GM06990 (cell line): ENCODE results near the gene SNRNP35.
"Not testable (repeated sequence)": the region's sequence is repeated elsewhere in the genome, so short reads cannot be mapped to it uniquely, and the experiment has no call there.

Experiments used
- DNase-seq: peaks from one replicate; pipeline ENCODE4 v3.0.0-alpha.2; 2011; ENCODE audit not compliant: insufficient read length; ENCODE audit errors: extremely low read depth
- H3K27me3 ChIP-seq: replicated peaks from 2 replicates; pipeline ENCODE4 v1.6.0; 2011; ENCODE audit warnings: low read length; ENCODE audit not compliant: control insufficient read depth, insufficient read depth
- H3K36me3 ChIP-seq: 2 replicates; pipeline ENCODE4 v1.5.1; 2011; ENCODE audit warnings: low read length; ENCODE audit not compliant: control insufficient read depth, insufficient read depth
- H3K4me3 ChIP-seq: replicated peaks from 2 replicates; pipeline ENCODE4 v1.5.1; 2011; ENCODE audit warnings: low read depth, mild to moderate bottlenecking, control low read depth, low read length
- TF ChIP-seq, protein P1 (sequence below): IDR thresholded peaks from 2 replicates; pipeline ENCODE4 v1.5.1; 2011; ENCODE audit warnings: low read length, control low read depth, mild to moderate bottlenecking, inconsistent platforms; ENCODE audit not compliant: insufficient read depth, poor library complexity, severe bottlenecking

Gene SNRNP35

DNA sequence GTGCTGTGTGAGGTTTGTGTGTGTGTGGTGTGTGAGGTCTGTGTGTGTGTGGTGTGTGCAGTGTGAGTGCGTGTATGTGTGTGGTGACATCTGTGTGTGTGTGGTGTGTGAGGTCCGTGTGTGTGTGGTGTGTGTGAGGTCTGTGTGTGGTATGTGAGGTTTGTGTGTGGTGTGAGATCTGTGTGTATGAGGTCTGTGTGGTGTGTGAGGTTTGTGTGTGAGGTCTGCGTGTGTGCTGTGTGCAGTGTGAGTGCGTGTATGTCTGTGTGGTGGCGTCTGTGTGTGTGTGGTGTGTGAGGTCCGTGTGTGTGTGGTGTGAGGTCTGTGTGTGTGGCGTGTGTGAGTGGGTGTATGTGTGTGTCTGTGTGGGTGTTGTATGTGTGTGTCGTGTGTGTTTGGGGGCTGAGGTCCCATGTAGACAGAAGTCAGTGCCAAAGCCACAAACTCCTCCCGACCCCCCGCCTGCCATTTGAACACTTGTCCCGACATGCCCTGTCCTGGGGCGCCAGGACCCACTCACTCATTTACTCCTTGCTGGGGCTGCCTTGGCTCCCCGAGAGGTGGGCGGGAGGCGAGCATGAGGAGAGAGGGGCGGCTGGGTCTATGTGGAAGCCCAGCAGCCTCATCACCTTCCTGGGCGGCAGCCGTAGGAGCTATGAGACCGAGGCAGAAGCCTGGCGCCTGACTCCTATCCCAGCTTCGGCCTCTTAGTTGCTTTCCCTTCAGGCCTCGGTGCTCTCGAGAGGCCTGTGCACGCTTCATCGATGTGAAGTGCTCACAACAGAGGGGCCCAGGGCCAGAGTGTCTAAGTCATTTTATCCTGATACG is 55.1 kb downstream of the SNRNP35 start:
- TF ChIP-seq, protein P1, sequence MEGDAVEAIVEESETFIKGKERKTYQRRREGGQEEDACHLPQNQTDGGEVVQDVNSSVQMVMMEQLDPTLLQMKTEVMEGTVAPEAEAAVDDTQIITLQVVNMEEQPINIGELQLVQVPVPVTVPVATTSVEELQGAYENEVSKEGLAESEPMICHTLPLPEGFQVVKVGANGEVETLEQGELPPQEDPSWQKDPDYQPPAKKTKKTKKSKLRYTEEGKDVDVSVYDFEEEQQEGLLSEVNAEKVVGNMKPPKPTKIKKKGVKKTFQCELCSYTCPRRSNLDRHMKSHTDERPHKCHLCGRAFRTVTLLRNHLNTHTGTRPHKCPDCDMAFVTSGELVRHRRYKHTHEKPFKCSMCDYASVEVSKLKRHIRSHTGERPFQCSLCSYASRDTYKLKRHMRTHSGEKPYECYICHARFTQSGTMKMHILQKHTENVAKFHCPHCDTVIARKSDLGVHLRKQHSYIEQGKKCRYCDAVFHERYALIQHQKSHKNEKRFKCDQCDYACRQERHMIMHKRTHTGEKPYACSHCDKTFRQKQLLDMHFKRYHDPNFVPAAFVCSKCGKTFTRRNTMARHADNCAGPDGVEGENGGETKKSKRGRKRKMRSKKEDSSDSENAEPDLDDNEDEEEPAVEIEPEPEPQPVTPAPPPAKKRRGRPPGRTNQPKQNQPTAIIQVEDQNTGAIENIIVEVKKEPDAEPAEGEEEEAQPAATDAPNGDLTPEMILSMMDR, result no peak
- Histone ChIP-seq H3K4me3 (no peak overlapping the region), H3K27me3 (no peaks in the 10 kb centered on the region), H3K36me3 (no peaks in the 10 kb centered on the region)
- DNase-seq, result no peak

DNA sequence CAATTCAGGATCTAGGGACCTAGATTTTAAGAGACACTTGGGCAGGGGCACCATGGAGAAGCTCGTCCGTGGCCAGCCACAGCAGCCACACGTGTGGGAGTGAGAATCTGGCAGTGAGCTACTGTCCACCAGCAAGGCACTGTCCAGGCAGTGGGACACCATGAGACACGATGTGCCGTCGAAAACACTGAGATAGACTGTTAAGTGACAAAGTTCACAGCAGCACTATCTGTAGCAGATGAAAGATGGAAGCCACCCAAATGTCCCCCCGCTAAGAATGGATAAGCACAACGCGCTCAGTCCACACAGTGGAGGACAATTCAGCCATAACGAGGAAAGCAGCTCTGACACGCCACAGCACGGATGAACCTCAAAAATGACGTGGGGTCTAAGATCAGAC is 55.9 kb downstream of the SNRNP35 start:
- H3K27me3 ChIP-seq, result no peaks in the 10 kb centered on the region
- no peak for DNase-seq
- H3K4me3 ChIP-seq, result no peak overlapping the region
- TF ChIP-seq, protein P1, result no peak
- no peaks in the 10 kb centered on the region for H3K36me3 ChIP-seq

DNA sequence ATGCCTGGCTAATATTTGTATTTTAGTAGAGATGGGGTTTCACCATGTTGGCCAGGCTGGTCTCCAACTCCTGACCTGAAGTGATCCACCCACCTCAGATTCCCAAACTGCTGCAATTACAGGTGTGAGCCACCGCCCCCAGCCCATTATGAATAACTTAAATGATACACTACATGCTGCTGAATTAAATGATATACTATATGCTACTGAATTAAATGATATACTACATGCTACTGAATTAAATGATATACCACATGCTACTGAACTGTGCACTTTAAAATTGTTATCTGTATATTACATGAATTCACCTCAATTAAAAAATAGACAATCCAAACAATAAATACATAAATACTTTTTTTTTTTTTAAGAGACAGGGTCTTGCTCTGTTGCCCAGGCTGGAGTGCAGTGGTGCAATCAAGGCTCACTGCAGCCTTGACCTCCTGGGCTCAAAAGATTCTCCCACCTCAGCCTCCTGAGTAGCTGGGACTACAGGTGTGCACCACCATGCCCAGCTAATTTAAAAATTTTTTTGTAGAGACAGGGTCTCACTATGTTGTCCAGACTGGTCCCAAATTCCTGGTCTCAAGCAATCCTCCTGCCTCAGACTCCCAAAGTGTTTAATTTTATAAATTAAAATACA is 56.8 kb downstream of the SNRNP35 start:
- H3K4me3 ChIP-seq, H3K27me3 ChIP-seq, H3K36me3 ChIP-seq, DNase-seq: not testable (repeated sequence)

DNA sequence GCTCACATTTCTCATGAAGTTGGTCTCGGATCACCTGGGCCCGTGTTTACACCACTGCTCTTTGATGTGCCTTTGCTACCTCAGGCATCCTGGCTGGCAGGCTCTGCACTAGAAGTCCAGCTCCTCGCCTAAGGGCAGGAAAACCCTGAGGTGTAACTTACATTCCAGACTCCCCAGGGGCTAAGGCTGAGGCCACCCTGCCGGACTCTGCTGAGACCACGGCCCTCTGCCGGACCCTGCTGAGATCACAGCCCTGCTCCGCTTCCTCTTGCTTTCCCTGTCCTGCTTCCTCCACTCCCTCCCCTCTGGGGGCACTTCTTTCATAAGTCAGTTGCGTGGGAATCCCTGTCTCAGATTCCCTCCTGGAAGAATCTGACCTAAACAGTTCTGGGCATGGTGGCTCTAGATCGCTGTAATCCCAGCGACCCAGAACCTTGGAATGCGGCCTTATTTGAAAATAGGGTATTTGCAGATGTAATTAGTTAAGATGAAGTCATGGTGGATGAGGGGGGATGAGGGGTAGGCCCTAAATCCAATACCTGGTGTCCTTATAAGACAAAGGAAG is 58.4 kb downstream of the SNRNP35 start:
- DNase-seq, result no peak
- H3K27me3 ChIP-seq, result no peaks in the 10 kb centered on the region
- TF ChIP-seq, protein P1, result no peak
- no peaks in the 10 kb centered on the region for H3K36me3 ChIP-seq
- no peak overlapping the region for H3K4me3 ChIP-seq
